AG09319 (cell line): Measurements from ENCODE around the gene ESRRA.

Experiments
- DNase-seq: peaks from one replicate; pipeline ENCODE4 v3.0.0-alpha.2; 2010; ENCODE audit warnings: low read depth; ENCODE audit errors: extremely low read depth
- TF ChIP-seq, protein P1 (sequence below): IDR thresholded peaks from 2 replicates; pipeline ENCODE4 v1.5.1; 2011; ENCODE audit warnings: low read depth, mild to moderate bottlenecking, inconsistent platforms, low read length, moderate library complexity

ESRRA gene

GRCh38 chr11:64324692-64325469, 19.6 kb downstream of the ESRRA start:
- no peak for DNase-seq
- TF ChIP-seq, protein P1, sequence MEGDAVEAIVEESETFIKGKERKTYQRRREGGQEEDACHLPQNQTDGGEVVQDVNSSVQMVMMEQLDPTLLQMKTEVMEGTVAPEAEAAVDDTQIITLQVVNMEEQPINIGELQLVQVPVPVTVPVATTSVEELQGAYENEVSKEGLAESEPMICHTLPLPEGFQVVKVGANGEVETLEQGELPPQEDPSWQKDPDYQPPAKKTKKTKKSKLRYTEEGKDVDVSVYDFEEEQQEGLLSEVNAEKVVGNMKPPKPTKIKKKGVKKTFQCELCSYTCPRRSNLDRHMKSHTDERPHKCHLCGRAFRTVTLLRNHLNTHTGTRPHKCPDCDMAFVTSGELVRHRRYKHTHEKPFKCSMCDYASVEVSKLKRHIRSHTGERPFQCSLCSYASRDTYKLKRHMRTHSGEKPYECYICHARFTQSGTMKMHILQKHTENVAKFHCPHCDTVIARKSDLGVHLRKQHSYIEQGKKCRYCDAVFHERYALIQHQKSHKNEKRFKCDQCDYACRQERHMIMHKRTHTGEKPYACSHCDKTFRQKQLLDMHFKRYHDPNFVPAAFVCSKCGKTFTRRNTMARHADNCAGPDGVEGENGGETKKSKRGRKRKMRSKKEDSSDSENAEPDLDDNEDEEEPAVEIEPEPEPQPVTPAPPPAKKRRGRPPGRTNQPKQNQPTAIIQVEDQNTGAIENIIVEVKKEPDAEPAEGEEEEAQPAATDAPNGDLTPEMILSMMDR: no peak

GRCh38 chr11:64327375-64327774, 22.1 kb downstream of the ESRRA start:
- DNase-seq: no peak
- TF ChIP-seq, protein P1: no peak

DNA sequence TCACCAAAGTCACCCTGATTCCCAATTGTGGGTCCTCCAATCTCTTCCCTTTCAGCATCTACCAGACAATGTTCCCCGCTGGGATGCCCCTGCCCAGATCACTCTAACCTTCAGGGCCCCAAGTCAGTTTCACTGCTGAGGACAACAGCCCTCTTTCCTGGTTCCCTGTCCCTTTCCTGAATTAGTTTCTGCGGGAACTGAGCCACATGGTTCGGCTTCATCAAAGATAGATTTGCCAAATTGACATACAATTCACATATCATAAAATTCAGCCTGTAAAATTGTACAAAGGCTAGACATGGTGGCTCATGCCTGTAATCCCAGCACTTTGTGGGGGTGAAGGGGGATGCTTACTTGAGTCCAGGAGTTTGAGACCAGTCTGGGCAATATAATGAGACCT, 22.7 kb downstream of the ESRRA start:
- TF ChIP-seq, protein P1: no peak
- DNase-seq: no peak

- DNase-seq: no peak
- TF ChIP-seq, protein P1: no peak
These were observed 25.6 kb downstream of the ESRRA start for GRCh38 chr11:64330888-64331287.

DNA sequence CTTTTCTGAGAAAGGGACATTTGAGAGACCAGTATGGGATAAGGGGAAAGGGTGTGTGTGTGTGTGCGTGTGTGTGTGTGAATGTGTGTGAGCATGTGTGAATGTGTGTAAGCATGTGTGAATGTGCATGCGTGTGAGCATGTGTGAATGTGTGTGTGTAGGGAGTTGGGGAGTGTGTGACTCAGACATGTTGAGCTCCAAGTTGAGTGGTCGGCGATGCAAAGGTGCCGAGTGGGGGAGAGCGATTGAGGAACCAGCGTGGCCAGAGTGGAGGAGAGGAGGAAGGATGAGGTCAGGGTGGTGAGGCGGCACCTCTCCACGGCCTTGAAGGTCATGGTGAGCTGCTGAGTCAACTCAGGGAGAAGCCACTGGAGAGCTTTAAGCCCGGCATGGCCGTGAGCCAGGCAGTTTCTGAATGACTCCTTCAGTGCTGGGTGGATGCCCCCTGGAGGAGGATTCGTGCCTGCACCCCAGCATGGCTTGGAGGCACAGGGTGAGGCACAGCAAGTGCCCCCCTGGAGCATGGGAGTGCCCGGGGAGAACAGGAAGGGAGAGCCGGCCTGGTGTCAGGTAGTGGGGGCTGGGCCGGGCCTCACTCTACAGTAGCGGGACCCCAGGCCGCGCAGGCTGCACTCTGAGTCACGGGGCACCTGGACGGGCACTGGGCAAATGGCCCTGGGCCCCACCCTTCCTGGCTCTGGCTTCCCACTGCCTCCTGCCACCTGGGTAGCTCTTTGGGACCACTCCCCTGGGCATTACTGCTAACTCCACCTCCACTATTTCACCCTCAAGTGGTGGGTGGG, 26.4 kb downstream of the ESRRA start:
- peak; percentile 75 for DNase-seq
- TF ChIP-seq, protein P1: peak; percentile 76

GRCh38 chr11:64333556-64333955, 28.2 kb downstream of the ESRRA start:
- DNase-seq: no peak
- TF ChIP-seq, protein P1: no peak
